Ishikawa (cell line): ENCODE measurements around the gene SH3RF3.

ENCODE experiments used
- CEBPB ChIP-seq: IDR thresholded peaks from 2 replicates; pipeline ENCODE4 v1.6.1; 2012
- CREB1 ChIP-seq: IDR thresholded peaks from 2 replicates; pipeline ENCODE4 v1.6.1; 2012; ENCODE audit warnings: low read depth
- EP300 ChIP-seq: IDR thresholded peaks from 2 replicates; pipeline ENCODE4 v1.6.1; 2012; ENCODE audit warnings: borderline replicate concordance
- MAX ChIP-seq: IDR thresholded peaks from 2 replicates; pipeline ENCODE4 v1.6.1; 2012
- NFIC ChIP-seq: IDR thresholded peaks from 2 replicates; pipeline ENCODE4 v1.6.1; 2012
- RAD21 ChIP-seq: IDR thresholded peaks from 2 replicates; pipeline ENCODE4 v1.6.1; 2012; ENCODE audit warnings: low read depth
- TAF1 ChIP-seq: IDR thresholded peaks from 2 replicates; pipeline ENCODE4 v1.6.1; 2012; ENCODE audit warnings: low read depth, mild to moderate bottlenecking
- USF1 ChIP-seq: IDR thresholded peaks from 2 replicates; pipeline ENCODE4 v1.6.1; 2012
- YY1 ChIP-seq: IDR thresholded peaks from 2 replicates; pipeline ENCODE4 v1.6.1; 2012; ENCODE audit warnings: low read depth

GRCh38 chr2:109218087-109218791 is 89.2 kb downstream of the SH3RF3 start:
- TF ChIP-seq RAD21 (no peak), CREB1 (no peak), TAF1 (no peak), EP300 (no peak), MAX (no peak), CEBPB (no peak), YY1 (no peak), USF1 (no peak), NFIC (no peak)
